ENCODE data around the gene MTERF2.
A peak's percentile ranks its signal among the peaks of the same experiment; 100 is the strongest.
"Not testable (repeated sequence)": the region's sequence is repeated elsewhere in the genome, so short reads cannot be mapped to it uniquely, and the experiment has no call there.

Gene MTERF2

GRCh38 chr12:107012736-107013425 is 25.9 kb upstream of the MTERF2 start:
- no peak for DNase-seq (ENCODE audit: low read depth)
- TF ChIP-seq CTCF (IDR thresholded peaks at IDR 0.05; ENCODE audit: low read length, missing control alignments) = no peak
- no peak overlapping the region for H3K4me3 ChIP-seq (replicated peaks; ENCODE audit: low read depth, low read length)

DNA sequence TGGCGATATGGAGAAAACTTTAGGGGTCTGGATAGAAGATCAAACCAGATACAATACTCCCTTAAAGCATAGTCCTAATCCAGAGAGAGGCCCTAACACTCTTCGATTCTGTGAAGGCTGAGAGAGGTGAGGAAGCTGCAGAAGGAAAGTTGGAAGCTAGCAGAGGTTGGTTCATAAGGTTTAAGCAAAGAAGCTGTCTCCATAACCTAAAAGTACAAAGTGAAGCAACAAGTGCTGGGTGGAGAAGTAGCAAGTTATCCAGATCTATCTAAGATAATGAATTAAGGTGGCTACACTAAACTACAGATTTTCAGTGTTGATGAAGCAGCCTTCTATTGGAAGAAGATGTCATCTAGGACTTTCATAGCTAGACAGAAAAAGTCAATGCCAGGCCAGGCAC is 24.6 kb upstream of the MTERF2 start:
- no peak for TF ChIP-seq CTCF (IDR thresholded peaks at IDR 0.05; ENCODE audit: low read length, missing control alignments)
- no peak for DNase-seq (ENCODE audit: low read depth)
- H3K4me3 ChIP-seq (replicated peaks; ENCODE audit: low read depth, low read length) = no peak overlapping the region

GRCh38 chr12:107007411-107007810 is 20.5 kb upstream of the MTERF2 start:
- H3K4me3 ChIP-seq (replicated peaks; ENCODE audit: low read depth, low read length) = no peak overlapping the region
- no peak for TF ChIP-seq CTCF (IDR thresholded peaks at IDR 0.05; ENCODE audit: low read length, missing control alignments)
- no peak for DNase-seq (ENCODE audit: low read depth)

DNA sequence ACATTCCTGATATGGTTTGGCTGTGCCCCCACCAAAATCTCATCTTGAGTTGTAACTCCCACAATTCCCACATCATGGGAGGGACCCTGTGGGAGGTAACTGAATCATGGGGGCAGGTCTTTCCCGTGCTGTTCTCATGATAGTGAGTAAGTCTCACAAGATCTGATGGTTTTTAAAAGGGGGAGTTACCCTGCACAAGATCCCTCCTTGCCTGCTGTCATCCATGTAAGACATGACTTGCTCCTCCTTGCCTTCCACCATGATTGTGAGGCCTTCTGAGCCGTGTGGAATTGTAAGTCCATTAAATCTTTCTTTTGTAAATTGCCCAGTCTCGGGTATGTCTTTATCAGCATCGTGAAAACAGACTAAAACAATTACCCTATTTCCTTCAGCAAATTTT is 15.7 kb upstream of the MTERF2 start:
- not testable (repeated sequence) for H3K4me3 ChIP-seq (replicated peaks; ENCODE audit: low read depth, low read length); DNase-seq (ENCODE audit: low read depth)

- no peak for TF ChIP-seq CTCF (IDR thresholded peaks at IDR 0.05; ENCODE audit: low read length, missing control alignments)
- no peak for DNase-seq (ENCODE audit: low read depth)
Observed at GRCh38 chr12:106999446-106999845, 12.5 kb upstream of the MTERF2 start.

DNA sequence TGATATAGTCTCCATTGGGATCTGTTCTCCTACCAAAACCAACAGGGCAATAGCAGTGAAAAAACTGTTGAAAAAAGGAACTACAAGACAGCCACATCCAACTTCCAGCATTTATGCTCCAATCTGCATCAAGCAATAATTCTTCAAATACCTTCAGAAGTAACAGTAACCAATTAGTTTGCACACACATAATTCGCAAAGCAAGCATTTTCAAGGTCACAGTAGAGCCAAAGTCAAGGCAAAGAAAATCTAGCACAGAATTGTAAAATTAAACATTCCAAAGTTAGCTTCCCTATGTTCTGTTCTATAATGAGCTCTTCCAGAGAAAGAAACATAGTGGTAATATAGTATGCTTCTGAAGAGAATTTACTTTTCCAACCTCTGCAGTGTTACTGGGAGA is 11.0 kb upstream of the MTERF2 start:
- no peak for TF ChIP-seq CTCF (IDR thresholded peaks at IDR 0.05; ENCODE audit: low read length, missing control alignments)
- H3K4me3 ChIP-seq (replicated peaks; ENCODE audit: low read depth, low read length) = no peak overlapping the region
- DNase-seq (ENCODE audit: low read depth) = no peak

More at GRCh38 chr12:106999446-106999845, 12.5 kb upstream of the MTERF2 start:
- no peak overlapping the region for H3K4me3 ChIP-seq (replicated peaks; ENCODE audit: low read depth, low read length)

- not testable (repeated sequence) for DNase-seq (ENCODE audit: low read depth); H3K4me3 ChIP-seq (replicated peaks; ENCODE audit: low read depth, low read length)
Observed at GRCh38 chr12:106996102-106996501, 9.2 kb upstream of the MTERF2 start.

DNA sequence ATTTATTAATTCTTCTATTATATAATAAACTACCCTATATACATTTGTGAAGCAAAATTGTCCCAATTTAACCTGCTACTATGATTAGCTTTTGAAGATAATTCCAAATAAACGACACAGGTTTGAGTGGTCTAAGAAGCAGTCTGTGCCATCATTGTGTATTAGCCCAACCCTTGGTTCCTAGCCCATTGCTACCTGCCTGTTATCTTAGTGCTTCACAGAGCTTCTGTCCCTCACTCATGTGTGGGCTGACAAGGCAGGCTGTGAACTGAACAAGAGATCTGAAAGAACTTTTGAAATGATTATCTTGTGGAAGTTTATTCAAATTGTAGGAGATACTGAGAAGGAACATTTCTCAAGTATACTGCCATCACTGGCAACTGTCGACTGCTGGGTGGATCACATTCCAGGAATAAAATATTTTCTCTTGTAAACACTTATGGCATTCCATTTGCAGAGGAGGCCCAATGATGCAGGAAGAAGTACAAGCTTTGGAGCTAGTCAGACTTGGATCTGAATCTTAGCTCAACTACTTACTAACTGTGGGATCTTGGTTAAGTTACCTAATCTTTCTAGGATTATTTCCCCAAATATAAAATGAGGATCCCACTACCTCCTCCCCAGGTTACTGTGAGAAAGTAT is 7.8 kb upstream of the MTERF2 start:
- peak; percentile 57 for DNase-seq (ENCODE audit: low read depth)
- no peak overlapping the region for H3K4me3 ChIP-seq (replicated peaks; ENCODE audit: low read depth, low read length)
- no peak for TF ChIP-seq CTCF (IDR thresholded peaks at IDR 0.05; ENCODE audit: low read length, missing control alignments)

All from fibroblast of pulmonary artery (primary cell).